T follicular helper cell (primary cell): ENCODE results near the gene SDF4.

Experiments used
- DNase-seq: peaks from one replicate; pipeline ENCODE4 v3.0.0-alpha.2; 2020; ENCODE audit warnings: low read depth

The SDF4 gene

GRCh38 chr1:1242461-1243265 is 10.9 kb upstream of the SDF4 start:
- no peak for DNase-seq

DNA sequence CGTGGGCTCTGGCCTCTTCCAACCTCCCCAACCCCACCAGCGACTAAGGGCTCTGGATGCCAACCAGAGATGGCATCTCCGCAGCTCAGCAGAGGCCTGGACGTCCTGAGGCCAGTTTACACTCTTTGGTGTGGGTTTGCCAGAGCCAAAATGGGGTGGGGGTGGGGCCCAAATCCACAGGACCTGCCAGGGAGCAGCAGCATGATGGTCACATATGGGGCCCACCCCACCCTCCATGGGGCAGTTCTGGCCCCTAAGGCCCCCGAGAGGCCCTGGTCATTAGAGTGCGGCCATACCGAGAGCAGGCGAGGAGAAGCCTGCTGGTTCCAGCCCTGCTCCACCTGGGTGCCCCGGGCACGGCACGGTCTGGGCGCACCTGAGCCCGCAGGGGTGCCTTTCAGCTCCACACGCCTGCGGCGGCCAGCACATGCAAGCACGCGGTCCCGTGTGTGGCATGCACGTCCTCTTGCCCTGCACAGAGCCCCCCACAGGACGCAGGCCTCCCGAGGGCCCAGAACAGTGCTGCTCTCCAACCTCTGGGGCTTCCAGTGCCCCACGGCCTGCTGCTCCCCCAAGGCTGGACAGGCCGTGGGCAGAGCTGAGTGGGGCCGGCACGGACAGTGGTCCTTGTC is 9.9 kb upstream of the SDF4 start:
- DNase-seq: no peak

- DNase-seq: no peak
These were observed 9.2 kb upstream of the SDF4 start for GRCh38 chr1:1240822-1241587.

DNA sequence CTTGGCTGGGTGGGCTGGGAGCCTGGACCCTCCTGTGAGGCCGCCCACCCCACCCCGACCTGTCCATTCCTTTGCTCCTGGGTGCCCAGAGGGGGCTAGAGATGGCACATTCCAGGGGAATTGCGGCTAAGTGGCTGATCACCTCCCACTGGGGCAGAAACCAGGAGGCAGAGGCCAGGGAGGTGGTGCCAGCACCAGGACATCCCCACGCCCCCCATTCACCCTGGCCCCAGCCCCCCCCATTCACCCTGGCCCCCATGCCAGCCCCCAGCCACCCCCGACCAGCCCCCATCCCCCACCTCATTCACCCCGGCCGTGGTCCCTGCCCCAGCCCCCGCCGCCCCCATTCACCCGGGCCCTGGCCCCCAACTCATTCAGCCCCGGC is 8.5 kb upstream of the SDF4 start:
- no peak for DNase-seq

DNA sequence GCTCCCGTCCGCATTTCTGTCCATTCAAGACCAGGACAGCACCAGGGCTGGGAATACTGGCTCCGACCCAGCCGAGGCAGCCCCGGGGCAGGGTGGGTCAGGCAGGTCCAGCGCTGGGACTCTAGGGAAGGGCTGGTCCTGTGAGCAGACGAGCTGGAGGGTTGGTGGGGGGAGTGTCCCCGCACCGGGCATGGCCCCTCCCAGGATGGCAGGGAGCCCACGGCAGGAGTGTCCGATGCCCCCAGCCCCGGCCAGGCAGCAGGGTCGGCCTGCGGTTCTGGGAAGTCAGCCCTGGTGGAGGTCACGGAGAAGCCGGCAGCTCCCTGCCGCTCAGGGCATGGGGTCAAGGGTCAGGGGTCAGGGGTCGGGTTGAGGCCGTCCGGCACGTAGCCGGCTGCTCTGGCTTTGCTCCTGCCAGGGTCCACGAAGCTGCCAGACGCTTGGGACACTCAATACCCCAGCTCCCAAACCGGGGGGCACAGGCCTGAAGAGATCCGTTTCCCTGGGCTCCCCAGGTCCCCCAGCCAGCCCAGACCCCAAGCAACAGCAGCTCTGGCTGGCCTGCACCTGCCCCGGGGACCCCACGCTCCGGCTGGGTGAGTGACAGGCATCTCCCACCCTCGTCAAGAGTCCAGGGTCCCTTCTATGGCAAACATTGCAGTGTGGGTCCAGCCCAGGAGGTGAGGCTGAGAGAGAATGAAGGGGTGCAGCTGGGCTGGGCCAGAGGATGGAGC is 8.0 kb upstream of the SDF4 start:
- no peak for DNase-seq

DNA sequence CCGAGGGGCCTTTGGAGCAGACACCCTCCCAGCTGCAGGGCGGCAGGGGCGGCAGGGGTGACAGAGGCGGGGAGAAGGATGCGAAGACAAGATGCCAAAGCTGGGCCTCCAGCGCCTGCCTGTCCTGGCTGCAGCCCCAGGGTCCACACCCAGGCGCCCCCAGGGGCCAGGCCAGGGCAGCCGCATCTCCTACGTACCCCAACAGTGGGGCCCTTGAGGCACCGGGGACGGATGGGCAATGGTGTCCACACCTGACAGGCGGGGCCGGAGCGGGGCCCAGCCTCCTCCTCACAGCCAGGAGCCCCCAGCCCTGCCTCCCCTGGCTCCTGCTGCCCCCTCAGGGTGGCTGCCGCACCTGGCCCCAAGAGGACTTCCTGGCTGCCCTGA is 7.4 kb upstream of the SDF4 start:
- no peak for DNase-seq

GRCh38 chr1:1238702-1239178 is 6.9 kb upstream of the SDF4 start:
- no peak for DNase-seq

DNA sequence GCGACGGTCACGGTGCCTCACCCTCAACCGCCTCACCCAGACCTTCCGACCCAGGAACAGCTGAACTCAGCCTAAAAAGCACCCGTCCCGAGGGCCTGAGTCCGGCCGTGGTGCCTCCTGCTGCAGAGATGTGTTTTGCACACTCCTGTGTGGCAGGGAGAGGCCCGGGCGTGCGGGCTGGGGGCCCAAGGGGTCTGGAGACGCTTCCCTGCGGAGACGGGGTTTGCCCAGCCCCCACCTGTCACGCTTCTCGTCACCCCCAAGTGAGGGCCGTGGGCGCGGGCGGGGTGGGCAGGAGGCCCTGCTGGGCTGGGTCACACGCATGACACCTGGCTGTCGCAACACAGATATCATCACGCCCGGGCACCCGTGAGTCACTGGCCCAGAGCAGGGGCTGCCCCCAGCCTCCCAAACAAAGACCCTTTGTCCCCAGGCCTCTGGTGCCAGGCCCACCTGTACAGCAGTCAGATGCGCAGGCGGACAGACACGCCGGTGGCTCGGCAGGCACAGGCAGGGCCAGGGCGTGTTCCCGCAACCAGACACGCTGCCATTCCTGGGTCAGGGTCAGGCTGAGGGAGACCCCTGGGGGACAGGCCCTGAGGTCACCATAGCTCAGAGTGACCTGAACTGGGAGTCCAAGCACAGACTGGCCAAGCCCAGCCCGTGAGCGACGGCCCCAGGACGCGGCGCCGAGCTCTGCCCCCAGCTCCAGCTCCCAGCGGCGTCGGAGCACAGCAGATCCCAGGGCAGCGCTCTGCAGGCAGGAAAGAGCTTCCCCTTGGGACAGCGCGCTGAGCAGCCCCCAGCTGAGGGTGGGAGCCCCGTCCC is 6.3 kb upstream of the SDF4 start:
- DNase-seq: no peak

- DNase-seq: no peak
These were observed 5.4 kb upstream of the SDF4 start for GRCh38 chr1:1236945-1237873.

DNA sequence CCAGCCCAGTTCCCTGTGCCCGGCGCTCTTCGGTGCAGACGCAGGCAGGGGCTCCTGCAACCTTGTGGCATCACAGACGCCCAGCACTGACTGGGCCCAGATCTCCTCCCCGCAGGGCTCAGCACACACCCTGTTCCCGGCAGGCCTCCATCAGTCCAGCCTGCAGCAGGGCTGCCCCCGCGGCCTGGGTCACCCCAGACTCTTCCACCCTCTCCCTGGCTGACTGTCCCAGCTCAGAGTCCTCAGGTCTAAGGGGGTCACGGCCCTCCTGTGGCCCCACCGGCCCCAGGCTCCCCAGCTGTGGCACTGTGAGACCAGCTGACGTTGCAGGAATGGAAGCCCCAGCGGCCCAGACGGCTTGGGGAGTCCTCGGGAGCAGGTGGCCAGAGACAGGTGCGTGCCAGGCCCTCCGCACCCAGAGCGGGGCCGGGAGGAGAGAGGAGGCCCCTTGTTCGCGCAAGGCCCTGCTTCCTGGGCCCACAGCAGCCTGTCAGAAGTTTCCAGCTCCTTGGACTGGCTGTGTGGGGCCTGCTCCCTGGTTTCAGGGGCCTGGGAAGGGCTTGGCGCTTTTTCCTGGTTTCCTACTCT is 4.5 kb upstream of the SDF4 start:
- DNase-seq: no peak

GRCh38 chr1:1235016-1235744 is 3.4 kb upstream of the SDF4 start:
- no peak for DNase-seq

GRCh38 chr1:1234180-1234808 is 2.5 kb upstream of the SDF4 start:
- no peak for DNase-seq

- DNase-seq: no peak
These were observed 1.7 kb upstream of the SDF4 start for GRCh38 chr1:1233567-1233892.

- DNase-seq: no peak
These were observed 1.2 kb upstream of the SDF4 start for GRCh38 chr1:1232796-1233566.

GRCh38 chr1:1232208-1232795 is 501 bp upstream of the SDF4 start, which contains the start of gene B3GALT6:
Gene B3GALT6, plus strand, starts transcription at chr1:1232237. Its CDS starts 42 bp downstream, at chr1:1232279.
- DNase-seq: no peak

DNA sequence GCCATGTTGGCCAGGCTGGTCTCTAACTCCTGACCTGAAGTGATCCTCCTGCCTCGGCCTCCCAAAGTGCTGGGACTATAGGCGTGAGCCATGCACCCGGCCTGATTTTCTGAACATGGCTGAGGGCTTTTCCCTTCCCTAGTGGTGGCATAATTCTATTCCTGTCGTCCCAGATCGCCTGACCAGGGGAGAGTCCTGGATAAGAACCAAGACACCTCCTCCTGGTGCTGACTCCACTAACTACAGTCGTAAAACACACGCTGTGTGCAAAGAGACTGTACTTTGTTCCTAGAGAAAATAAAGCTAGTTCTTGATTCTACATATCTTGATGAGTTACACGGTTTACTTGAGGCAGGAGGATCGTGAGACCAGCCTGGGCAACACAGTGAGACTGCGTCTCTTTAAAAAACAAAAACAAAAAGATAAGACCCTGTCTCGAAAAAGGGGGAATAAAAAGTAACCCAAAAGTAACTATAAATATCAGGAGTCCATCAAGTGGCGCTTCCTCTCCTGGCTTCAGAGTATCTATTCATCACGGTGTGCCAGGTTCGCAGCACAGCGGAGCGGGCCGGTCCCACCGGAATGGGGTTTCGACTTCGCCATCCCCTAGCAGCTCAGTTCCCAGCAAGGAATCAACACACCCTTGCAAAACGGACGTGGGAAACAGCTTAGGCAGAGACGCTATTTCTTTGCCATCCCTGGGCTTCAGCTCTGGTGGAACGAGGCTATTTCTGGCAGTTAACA is 973 bp downstream of the SDF4 start:
- DNase-seq: no peak

- no peak for DNase-seq
These were observed 2.0 kb downstream of the SDF4 start for GRCh38 chr1:1229770-1230169.
